BLaER1 (cell line): ENCODE measurements around the gene ECHS1.

Experiments
- H3K27ac ChIP-seq: shearing (Covaris generic); formaldehyde crosslinking; 2 replicates; pipeline ENCODE4 v1.8.1; 2022
- H3K27me3 ChIP-seq: shearing (Covaris generic); formaldehyde crosslinking; 2 replicates; pipeline ENCODE4 v1.8.1; 2022
- H3K36me3 ChIP-seq: shearing (Covaris generic); formaldehyde crosslinking; 2 replicates; pipeline ENCODE4 v1.8.1; 2022
- H3K4me1 ChIP-seq: shearing (Covaris generic); formaldehyde crosslinking; 2 replicates; pipeline ENCODE4 v1.8.1; 2022
- H3K4me2 ChIP-seq: shearing (Covaris generic); formaldehyde crosslinking; 2 replicates; pipeline ENCODE4 v1.8.1; 2022
- H3K4me3 ChIP-seq: shearing (Covaris generic); formaldehyde crosslinking; 2 replicates; pipeline ENCODE4 v1.8.1; 2022
- H3K9ac ChIP-seq: shearing (Covaris generic); formaldehyde crosslinking; 2 replicates; pipeline ENCODE4 v1.8.1; 2022
- H3K9me3 ChIP-seq: shearing (Covaris generic); formaldehyde crosslinking; 2 replicates; pipeline ENCODE4 v1.8.1; 2022
- H4K20me1 ChIP-seq: shearing (Covaris generic); formaldehyde crosslinking; 2 replicates; pipeline ENCODE4 v1.8.1; 2022
- Cebpa-rat ChIP-seq: shearing (Covaris generic); IDR thresholded peaks from 2 replicates; pipeline ENCODE4 v1.8.1; 2022

The ECHS1 gene

GRCh38 chr10:133334503-133335245 is 38.5 kb downstream of the ECHS1 start:
- H4K20me1 ChIP-seq = no peaks in the 10 kb centered on the region
- no peak for TF ChIP-seq Cebpa-rat
- H3K4me1 ChIP-seq = peaks cover 23% of the 10 kb centered on the region
- H3K9me3 ChIP-seq = peaks cover 49% of the 10 kb centered on the region
- H3K36me3 ChIP-seq = no peaks in the 10 kb centered on the region
- H3K9ac ChIP-seq = no peak overlapping the region
- H3K4me2 ChIP-seq = no peak overlapping the region
- no peak overlapping the region for H3K27ac ChIP-seq
- H3K4me3 ChIP-seq = no peak overlapping the region
- H3K27me3 ChIP-seq = peaks cover 66% of the 10 kb centered on the region

- H3K9ac ChIP-seq = no peak overlapping the region
- no peak overlapping the region for H3K4me3 ChIP-seq
- TF ChIP-seq Cebpa-rat = no peak
- no peak overlapping the region for H3K27ac ChIP-seq
- H3K27me3 ChIP-seq = peaks cover 78% of the 10 kb centered on the region
- H3K4me2 ChIP-seq = no peak overlapping the region
- H3K36me3 ChIP-seq = no peaks in the 10 kb centered on the region
- peaks cover 28% of the 10 kb centered on the region for H3K4me1 ChIP-seq
- peaks cover 37% of the 10 kb centered on the region for H3K9me3 ChIP-seq
- H4K20me1 ChIP-seq = peaks cover 11% of the 10 kb centered on the region; the same call in 1 of the 2 replicates
Measured at GRCh38 chr10:133332936-133333699, 40.0 kb downstream of the ECHS1 start.

GRCh38 chr10:133329491-133330202 is 43.5 kb downstream of the ECHS1 start:
- Histone ChIP-seq H4K20me1 (peaks cover 37% of the 10 kb centered on the region; the same call in 1 of the 2 replicates), H3K36me3 (no peaks in the 10 kb centered on the region), H3K4me1 (peaks cover 26% of the 10 kb centered on the region), H3K4me3 (no peak overlapping the region), H3K4me2 (peak overlapping the region; percentile 83), H3K27ac (no peak overlapping the region), H3K9ac (no peak overlapping the region), H3K27me3 (peaks cover 78% of the 10 kb centered on the region), H3K9me3 (peaks cover 3% of the 10 kb centered on the region)
- TF ChIP-seq Cebpa-rat = no peak

DNA sequence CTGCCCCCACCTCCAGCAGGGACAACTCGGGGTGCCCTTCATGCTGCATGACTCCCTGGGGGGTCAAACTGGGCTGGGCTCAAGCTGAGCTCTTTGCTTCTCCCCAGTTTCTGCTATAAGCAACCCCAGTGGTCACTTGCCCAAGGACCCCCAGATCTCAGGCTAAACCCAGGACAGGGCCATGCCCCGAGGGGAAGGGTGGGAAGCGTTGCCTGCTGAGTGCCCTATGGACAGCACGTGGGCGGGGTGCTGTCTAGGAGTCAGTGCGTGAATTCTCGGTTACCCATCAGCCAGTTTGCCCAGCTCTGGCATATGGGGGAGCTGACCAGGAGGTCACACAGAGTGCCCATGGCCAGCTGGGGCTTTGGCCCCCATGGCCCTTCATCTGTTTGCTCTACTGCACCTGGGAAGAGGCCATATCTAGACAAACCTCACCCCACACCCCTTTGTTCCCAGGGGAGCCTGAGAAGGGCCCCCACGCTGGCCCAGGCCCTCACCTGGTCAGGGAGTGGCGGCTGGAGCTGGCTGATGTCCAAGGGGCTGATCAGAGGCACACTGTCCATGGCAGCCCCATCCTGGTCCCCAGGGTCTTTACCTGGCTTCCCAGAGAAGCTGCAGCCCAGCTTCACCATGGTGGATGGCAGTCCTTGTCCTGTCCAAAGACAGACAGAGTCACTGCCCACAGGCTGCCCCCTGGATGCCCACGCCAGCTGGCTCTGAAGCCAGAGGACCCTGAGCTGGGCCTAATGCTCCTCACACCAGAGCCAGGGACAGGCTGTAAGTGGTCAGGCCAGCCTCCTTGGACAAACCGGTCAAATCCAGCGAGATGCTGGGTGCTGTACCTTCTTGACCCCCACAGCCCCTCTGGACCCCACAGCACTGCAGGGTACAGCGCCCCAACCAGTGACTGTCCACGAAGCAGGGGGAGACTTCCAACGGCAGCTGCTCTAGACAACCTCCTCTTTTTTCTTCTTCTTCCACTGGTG is 44.5 kb downstream of the ECHS1 start:
- Histone ChIP-seq H3K4me2 (no peak overlapping the region), H3K9me3 (no peaks in the 10 kb centered on the region), H3K36me3 (no peaks in the 10 kb centered on the region), H4K20me1 (peaks cover 37% of the 10 kb centered on the region; the same call in 1 of the 2 replicates), H3K4me1 (peaks cover 27% of the 10 kb centered on the region), H3K9ac (no peak overlapping the region), H3K27ac (no peak overlapping the region), H3K27me3 (peaks cover 71% of the 10 kb centered on the region), H3K4me3 (no peak overlapping the region)
- no peak for TF ChIP-seq Cebpa-rat

DNA sequence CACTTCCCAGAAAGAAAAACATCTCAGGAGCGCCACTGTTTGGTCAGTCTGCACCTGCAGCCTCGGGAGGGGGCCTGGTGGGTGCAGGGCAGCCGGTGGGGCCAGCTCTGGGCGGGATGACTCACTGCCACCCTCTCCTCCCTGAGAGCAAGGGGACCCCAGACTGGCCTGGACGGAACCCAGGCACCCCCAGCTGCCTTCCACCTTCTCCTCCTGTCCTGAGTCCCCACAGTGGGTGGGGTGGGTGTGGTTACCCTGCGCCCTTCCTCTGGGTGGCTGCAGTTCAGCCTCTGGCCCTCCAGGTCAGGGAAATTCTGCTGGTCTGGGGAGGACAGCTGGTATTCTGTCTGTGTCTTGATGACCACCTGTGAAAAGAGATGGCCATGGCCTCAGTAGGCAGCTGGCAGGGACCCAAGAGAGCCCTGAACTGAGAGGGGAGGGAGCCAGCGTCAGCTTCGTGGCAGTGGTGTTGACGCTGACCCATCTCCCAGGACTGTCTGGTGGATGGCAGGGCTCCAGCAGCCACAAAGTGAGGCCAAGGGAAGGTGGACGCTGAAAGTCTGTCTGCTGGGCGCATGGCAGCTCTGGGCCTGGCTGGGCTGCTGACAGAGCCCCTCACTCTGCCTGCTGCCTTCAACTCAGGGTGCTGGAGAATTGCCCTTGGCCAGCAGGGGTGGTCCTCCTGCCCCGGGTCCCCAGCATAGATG is 45.4 kb downstream of the ECHS1 start:
- no peak overlapping the region for H3K4me3 ChIP-seq
- H3K27ac ChIP-seq = no peak overlapping the region
- peaks cover 65% of the 10 kb centered on the region for H3K27me3 ChIP-seq
- no peak overlapping the region for H3K4me2 ChIP-seq
- peaks cover 37% of the 10 kb centered on the region; the same call in 1 of the 2 replicates for H4K20me1 ChIP-seq
- no peaks in the 10 kb centered on the region for H3K36me3 ChIP-seq
- H3K9me3 ChIP-seq = no peaks in the 10 kb centered on the region
- no peak overlapping the region for H3K9ac ChIP-seq
- TF ChIP-seq Cebpa-rat = no peak
- peaks cover 27% of the 10 kb centered on the region for H3K4me1 ChIP-seq

GRCh38 chr10:133326745-133327650 is 46.2 kb downstream of the ECHS1 start:
- no peak overlapping the region for H3K27ac ChIP-seq
- H3K27me3 ChIP-seq = peaks cover 57% of the 10 kb centered on the region
- H3K4me2 ChIP-seq = peak overlapping the region; percentile 26
- H4K20me1 ChIP-seq = peaks cover 37% of the 10 kb centered on the region; the same call in 1 of the 2 replicates
- H3K9ac ChIP-seq = no peak overlapping the region
- H3K4me3 ChIP-seq = no peak overlapping the region
- H3K4me1 ChIP-seq = peaks cover 27% of the 10 kb centered on the region
- TF ChIP-seq Cebpa-rat = no peak
- no peaks in the 10 kb centered on the region for H3K36me3 ChIP-seq
- H3K9me3 ChIP-seq = no peaks in the 10 kb centered on the region

GRCh38 chr10:133326223-133326551 is 47.0 kb downstream of the ECHS1 start:
- Histone ChIP-seq H3K4me1 (peaks cover 27% of the 10 kb centered on the region), H4K20me1 (peaks cover 37% of the 10 kb centered on the region; the same call in 1 of the 2 replicates), H3K27me3 (peaks cover 50% of the 10 kb centered on the region), H3K27ac (no peak overlapping the region), H3K9me3 (peaks cover 4% of the 10 kb centered on the region; the same call in 1 of the 2 replicates), H3K4me3 (no peak overlapping the region), H3K4me2 (no peak overlapping the region), H3K36me3 (no peaks in the 10 kb centered on the region), H3K9ac (no peak overlapping the region)
- no peak for TF ChIP-seq Cebpa-rat
